Stimulated activated CD4-positive, alpha-beta T cell treated with anti-CD3 and anti-CD28 coated beads, Interleukin-4, amount 100 ng/mL, for 48 hours (primary cell): Measurements from ENCODE around the gene NR4A1.

Source experiments
- DNase-seq, 2 donors: peaks; one replicate each; pipeline ENCODE4 v3.0.0-alpha.2; 2020; ENCODE audit warnings: low read depth in 2 of 2

Gene NR4A1

GRCh38 chr12:52050758-52051541 lies at the start of gene NR4A1:
NR4A1 (plus strand) TSS chr12:52051442; CDS start chr12:52054329, 2,887 bp downstream.
- DNase-seq, result peak; percentile 99

- no peak for DNase-seq
Observed at GRCh38 chr12:52003016-52003550, 48.2 kb upstream of the NR4A1 start.

- DNase-seq, result no peak
Observed at GRCh38 chr12:52003591-52003990, 47.7 kb upstream of the NR4A1 start.

GRCh38 chr12:52004042-52004648 lies 47.1 kb upstream of the NR4A1 start:
- DNase-seq, result no peak

GRCh38 chr12:52005218-52005902 lies 45.9 kb upstream of the NR4A1 start:
- no peak for DNase-seq

GRCh38 chr12:52005903-52006703 lies 45.1 kb upstream of the NR4A1 start:
- no peak for DNase-seq

- DNase-seq, result peak; percentile 61 to 63
Observed at GRCh38 chr12:52006726-52007157, 44.5 kb upstream of the NR4A1 start, which contains the start of gene TAMALIN. TAMALIN (plus strand) TSS chr12:52006946; CDS start chr12:52007020, 74 bp downstream.

- peak in 1 of 2 donors; percentile 19 for DNase-seq
Observed at GRCh38 chr12:52007158-52007921, 43.9 kb upstream of the NR4A1 start.

- no peak for DNase-seq
Observed at GRCh38 chr12:52007982-52008510, 43.2 kb upstream of the NR4A1 start.

GRCh38 chr12:52009081-52009751 lies 42.0 kb upstream of the NR4A1 start:
- no peak for DNase-seq

- DNase-seq, result no peak
Observed at GRCh38 chr12:52010152-52010622, 41.1 kb upstream of the NR4A1 start.

GRCh38 chr12:52010692-52011601 lies 40.3 kb upstream of the NR4A1 start:
- DNase-seq, result no peak

GRCh38 chr12:52011602-52012214 lies 39.5 kb upstream of the NR4A1 start:
- no peak for DNase-seq

GRCh38 chr12:52013626-52014310 lies 37.5 kb upstream of the NR4A1 start:
- DNase-seq, result no peak

- DNase-seq, result no peak
Observed at GRCh38 chr12:52014567-52015530, 36.4 kb upstream of the NR4A1 start.

- no peak for DNase-seq
Observed at GRCh38 chr12:52015532-52016041, 35.7 kb upstream of the NR4A1 start.
